Activated B cell treated with CpG ODN at 0.5 μM for 24 hours (primary cell): ENCODE data around the gene RPAP2. TPM values are rescaled to one million over a fixed set of nuclear protein-coding genes. Genes with fewer than 3 reads are reported as not detected.

Experiments
- ATAC-seq: fragments of 200-7000 bp; cut with Tn5 transposase; one replicate; pipeline ENCODE4 v1.10.0; 2021; ENCODE audit warnings: low read depth, mild to moderate bottlenecking, moderate library complexity
- CTCF ChIA-PET: fragments of 350-600 bp; sonication (Branson Sonifier 250); formaldehyde crosslinking; loops from one replicate; lab custom pipeline; 2021; ENCODE audit warnings: antibody characterized with exemption; lab: Charles Lee
- POLR2A ChIA-PET: fragments of 350-600 bp; sonication (Branson Sonifier 250); formaldehyde crosslinking; loops from one replicate; lab custom pipeline; 2021; ENCODE audit warnings: antibody characterized with exemption; lab: Charles Lee
- DNase-seq: peaks from one replicate; pipeline ENCODE4 v3.0.0; 2022
- H3K27ac Mint-ChIP-seq: one replicate; pipeline ENCODE4 v1.8.0; 2020; ENCODE audit warnings: mixed read lengths
- H3K27me3 Mint-ChIP-seq: one replicate; pipeline ENCODE4 v1.8.0; 2021; ENCODE audit warnings: mixed read lengths
- H3K36me3 Mint-ChIP-seq: one replicate; pipeline ENCODE4 v1.8.0; 2021; ENCODE audit warnings: low read depth, mixed read lengths
- H3K4me1 Mint-ChIP-seq: one replicate; pipeline ENCODE4 v1.8.0; 2021; ENCODE audit warnings: mixed read lengths
- H3K4me3 Mint-ChIP-seq: one replicate; pipeline ENCODE4 v1.8.0; 2020; ENCODE audit warnings: mild to moderate bottlenecking, mixed read lengths
- H3K9me3 Mint-ChIP-seq: one replicate; pipeline ENCODE4 v1.8.0; 2020; ENCODE audit warnings: mixed read lengths
- intact Hi-C: fragments of 100-400 bp; cut with micrococcal nuclease; formaldehyde crosslinking; loops from one replicate; pipeline ENCODE4 v1.15.1; 2024
- total RNA-seq: library from RNA; stranded (reverse); gene quantifications from 2 replicates; pipeline ENCODE4 v1.2.3, GENCODE V29; 2022
- TF ChIP-seq, protein P1 (sequence below): fragments of 200-600 bp; IDR thresholded peaks from one replicate; pipeline ENCODE4 v1.8.0; 2022; ENCODE audit warnings: antibody characterized with exemption, mild to moderate bottlenecking

RPAP2 gene
- total RNA-seq, 1 donor from 2014 or later: 31.7 TPM

- CTCF ChIA-PET: no interaction called here
- Mint-ChIP-seq H3K36me3 (no peaks in the 10 kb centered on the region), H3K4me1 (peaks cover 3% of the 10 kb centered on the region), H3K4me3 (no peak overlapping the region), H3K9me3 (no peaks in the 10 kb centered on the region), H3K27me3 (no peaks in the 10 kb centered on the region), H3K27ac (no peak overlapping the region)
- TF ChIP-seq, protein P1, sequence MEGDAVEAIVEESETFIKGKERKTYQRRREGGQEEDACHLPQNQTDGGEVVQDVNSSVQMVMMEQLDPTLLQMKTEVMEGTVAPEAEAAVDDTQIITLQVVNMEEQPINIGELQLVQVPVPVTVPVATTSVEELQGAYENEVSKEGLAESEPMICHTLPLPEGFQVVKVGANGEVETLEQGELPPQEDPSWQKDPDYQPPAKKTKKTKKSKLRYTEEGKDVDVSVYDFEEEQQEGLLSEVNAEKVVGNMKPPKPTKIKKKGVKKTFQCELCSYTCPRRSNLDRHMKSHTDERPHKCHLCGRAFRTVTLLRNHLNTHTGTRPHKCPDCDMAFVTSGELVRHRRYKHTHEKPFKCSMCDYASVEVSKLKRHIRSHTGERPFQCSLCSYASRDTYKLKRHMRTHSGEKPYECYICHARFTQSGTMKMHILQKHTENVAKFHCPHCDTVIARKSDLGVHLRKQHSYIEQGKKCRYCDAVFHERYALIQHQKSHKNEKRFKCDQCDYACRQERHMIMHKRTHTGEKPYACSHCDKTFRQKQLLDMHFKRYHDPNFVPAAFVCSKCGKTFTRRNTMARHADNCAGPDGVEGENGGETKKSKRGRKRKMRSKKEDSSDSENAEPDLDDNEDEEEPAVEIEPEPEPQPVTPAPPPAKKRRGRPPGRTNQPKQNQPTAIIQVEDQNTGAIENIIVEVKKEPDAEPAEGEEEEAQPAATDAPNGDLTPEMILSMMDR: no peak
- ATAC-seq: no peak
- intact Hi-C loops: no loop called here
- DNase-seq: no peak
- POLR2A ChIA-PET: no interaction called here
These were observed 140.4 kb downstream of the RPAP2 start for GRCh38 chr1:92439291-92439690.

DNA sequence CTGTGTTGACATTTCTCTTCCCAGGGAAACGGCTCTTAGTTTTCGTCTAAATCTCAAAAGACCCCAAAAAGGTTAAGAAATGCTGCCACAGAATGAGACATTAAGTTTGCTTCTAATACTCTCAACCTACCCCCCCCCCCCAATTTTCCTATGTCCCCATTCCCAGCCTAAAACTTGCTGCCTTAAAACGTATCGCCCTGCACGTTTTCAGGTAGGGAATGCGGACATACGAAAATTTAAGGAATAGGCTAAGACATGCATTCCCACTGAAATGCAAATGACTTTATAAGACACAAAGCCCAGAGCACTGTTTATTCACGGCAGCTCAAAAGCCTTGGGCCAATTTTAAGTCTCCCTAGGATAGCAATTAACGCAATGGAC, 142.4 kb downstream of the RPAP2 start:
- Mint-ChIP-seq H3K36me3 (no peaks in the 10 kb centered on the region), H3K4me3 (no peak overlapping the region), H3K27me3 (no peaks in the 10 kb centered on the region), H3K27ac (no peak overlapping the region), H3K4me1 (peaks cover 3% of the 10 kb centered on the region), H3K9me3 (no peaks in the 10 kb centered on the region)
- intact Hi-C loops: no loop called here
- TF ChIP-seq, protein P1: no peak
- ChIA-PET POLR2A (no interaction called here), CTCF (no interaction called here)
- DNase-seq (no peak), ATAC-seq (no peak)

DNA sequence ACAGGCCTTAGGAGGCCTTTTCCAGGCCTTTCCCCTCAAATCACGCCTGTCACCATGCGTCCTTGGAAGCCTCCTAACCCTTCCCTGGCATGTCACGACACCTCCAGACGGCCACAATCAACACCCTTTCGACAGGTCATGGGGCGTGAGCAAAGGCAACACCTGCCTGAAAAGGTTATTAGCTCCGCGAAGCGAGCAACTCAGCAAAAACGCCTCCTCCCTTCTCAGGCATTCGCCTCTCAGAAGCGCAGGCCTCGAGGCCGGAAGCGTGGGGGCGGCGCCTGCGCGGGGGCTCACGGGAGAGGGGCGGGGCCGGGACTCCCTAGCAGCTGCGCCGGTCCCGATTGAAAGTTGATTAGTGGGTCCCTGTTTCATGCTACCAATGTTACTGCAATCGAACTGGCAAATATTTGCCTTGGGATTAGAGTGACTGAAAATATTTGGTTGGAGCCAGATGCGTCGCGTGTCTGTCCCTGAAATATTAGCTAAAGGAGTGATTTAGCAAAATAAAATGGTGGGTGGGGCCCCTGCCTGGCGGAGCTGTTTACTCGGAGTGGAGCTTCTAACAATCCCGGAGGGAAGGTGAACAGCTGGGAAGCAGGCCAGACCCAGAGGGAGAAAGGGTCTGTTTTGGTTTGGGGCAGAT, 143.0 kb downstream of the RPAP2 start:
- POLR2A ChIA-PET: no interaction called here
- intact Hi-C loops: no loop called here
- DNase-seq: no peak
- TF ChIP-seq, protein P1: no peak
- Mint-ChIP-seq H3K4me3 (no peak overlapping the region), H3K36me3 (no peaks in the 10 kb centered on the region), H3K4me1 (peaks cover 3% of the 10 kb centered on the region), H3K9me3 (no peaks in the 10 kb centered on the region), H3K27me3 (no peaks in the 10 kb centered on the region), H3K27ac (no peak overlapping the region)
- ATAC-seq: no peak
- CTCF ChIA-PET: no interaction called here

DNA sequence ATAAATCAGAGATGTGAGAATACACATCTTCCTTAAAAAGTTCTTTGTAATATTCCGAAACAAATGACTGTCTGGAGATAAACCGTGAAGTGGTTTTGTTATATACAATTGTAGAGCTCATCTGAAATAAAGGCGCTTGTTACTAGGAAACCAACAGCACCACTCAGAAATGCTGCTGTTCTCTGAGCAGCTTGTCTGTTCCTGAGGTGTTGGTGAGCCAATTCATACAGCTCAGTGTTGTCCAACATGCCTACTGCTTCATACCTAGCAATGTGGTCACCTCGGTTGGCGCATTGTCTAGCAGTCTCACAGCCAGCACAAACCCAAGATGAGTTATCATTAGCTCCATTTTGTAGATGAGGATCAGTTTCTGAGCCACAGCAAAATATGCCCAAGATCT, 143.5 kb downstream of the RPAP2 start:
- TF ChIP-seq, protein P1: no peak
- H3K9me3 Mint-ChIP-seq: no peaks in the 10 kb centered on the region
- peaks cover 3% of the 10 kb centered on the region for H3K4me1 Mint-ChIP-seq
- ATAC-seq (no peak), DNase-seq (no peak)
- H3K27me3 Mint-ChIP-seq: no peaks in the 10 kb centered on the region
- intact Hi-C loops: no loop called here
- ChIA-PET POLR2A (no interaction called here), CTCF (no interaction called here)
- H3K4me3 Mint-ChIP-seq: no peak overlapping the region
- H3K27ac Mint-ChIP-seq: no peak overlapping the region
- H3K36me3 Mint-ChIP-seq: no peaks in the 10 kb centered on the region

DNA sequence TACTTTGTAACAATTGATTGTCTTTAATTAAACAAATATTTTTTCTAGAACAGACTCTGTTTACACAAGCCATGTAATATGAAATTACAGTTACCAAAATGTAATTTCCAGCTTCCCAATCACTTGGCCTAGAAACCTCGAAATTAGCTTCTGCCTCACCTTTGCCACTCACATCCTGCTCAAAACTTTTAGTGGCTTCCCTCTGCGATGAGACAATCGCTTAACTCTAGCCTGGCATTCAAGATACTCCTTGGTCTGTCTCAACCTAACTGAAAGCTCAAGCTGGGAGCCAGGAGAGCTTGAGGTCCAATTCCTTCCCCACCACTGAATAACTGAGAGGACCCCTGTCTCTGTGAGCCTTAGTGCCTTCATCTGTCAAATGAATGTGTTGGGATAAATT, 145.0 kb downstream of the RPAP2 start:
- H3K4me3 Mint-ChIP-seq: no peak overlapping the region

More for the DNA sequence above, 145.0 kb downstream of the RPAP2 start:
- Mint-ChIP-seq H3K4me1 (peaks cover 3% of the 10 kb centered on the region), H3K9me3 (no peaks in the 10 kb centered on the region), H3K27ac (no peak overlapping the region), H3K27me3 (no peaks in the 10 kb centered on the region), H3K36me3 (no peaks in the 10 kb centered on the region)
- ChIA-PET CTCF (no interaction called here), POLR2A (no interaction called here)
- DNase-seq (no peak), ATAC-seq (no peak)
- TF ChIP-seq, protein P1: no peak
- intact Hi-C loops: no loop called here
